Measurements from ENCODE around the gene KCNK7.

KCNK7 gene

DNA sequence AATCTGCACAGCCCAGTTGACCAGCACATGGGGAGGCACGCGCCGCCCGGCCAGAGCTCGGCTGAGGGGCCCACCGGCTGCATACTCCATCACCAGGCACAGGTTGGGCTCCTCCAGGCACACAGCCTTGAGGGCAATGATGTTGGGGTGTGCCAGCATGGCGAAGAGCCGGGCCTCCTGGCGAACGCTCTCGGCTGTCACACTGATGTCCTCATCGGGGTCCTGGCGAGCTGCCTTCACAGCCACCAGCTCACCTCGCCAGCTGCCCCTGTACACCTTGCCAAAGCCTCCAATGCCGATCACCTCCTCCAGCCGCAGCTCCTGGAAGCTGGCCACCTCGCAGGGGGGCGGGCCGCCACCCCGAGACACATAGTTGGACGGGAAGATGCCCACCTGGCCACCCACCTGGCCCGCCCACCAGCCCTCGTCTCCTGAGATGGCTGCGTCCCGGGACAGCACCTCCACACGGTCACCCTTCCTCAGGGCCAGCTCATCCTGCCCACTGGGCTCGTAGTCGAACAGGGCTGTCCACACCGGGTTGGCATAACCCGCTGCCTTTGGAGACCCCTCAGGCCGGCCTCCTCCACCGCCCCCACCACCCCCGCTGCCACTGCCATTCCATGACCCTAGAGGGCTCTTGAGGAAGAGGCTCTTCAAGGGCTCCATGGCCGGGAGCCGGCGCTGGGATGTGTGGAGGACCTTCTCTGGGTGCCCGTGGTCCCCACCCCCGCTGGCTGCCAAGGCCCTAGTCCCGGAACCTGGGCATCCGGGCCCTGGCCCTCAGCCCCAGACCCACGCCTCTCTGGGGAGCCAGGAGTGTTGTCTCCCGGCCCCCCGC is 17.7 kb upstream of the KCNK7 start:
- TF ChIP-seq JUND (IDR thresholded peaks at IDR 0.05; ENCODE audit: low read depth), result no peak
- in situ Hi-C loops (cut with HindIII; ENCODE audit: low pct_unique_long_range_greater_than_20kb, low sequenced_read_pairs), result no loop called here
- peak in 1 of 2 experiments; percentile 58 for DNase-seq (ENCODE audit: low read depth in 1 of 2, low spot score in 1 of 2)

DNA sequence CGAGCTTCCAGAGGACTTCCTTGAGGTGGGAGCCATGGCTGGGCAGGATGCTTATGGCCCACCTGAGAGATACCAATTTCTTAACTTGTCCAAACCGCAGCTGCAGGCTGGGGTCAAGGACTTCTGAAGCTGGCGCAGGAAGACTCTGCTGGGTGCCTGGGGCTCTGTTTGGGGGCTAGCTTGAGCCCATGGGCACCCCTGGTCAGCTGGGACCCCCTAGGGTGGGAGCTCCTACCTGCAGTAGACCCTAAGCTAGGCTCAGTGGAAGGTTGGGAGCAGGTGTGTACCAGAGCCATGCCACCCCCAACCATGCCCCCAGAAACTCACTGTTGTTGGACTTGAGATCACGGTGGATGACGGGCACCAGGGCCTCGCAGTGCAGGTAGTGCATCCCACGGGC is 17.1 kb upstream of the KCNK7 start:
- no peak for DNase-seq (ENCODE audit: low read depth in 1 of 2, low spot score in 1 of 2)
- in situ Hi-C loops (cut with HindIII; ENCODE audit: low pct_unique_long_range_greater_than_20kb, low sequenced_read_pairs), result no loop called here
- TF ChIP-seq JUND (IDR thresholded peaks at IDR 0.05; ENCODE audit: low read depth), result no peak

DNA sequence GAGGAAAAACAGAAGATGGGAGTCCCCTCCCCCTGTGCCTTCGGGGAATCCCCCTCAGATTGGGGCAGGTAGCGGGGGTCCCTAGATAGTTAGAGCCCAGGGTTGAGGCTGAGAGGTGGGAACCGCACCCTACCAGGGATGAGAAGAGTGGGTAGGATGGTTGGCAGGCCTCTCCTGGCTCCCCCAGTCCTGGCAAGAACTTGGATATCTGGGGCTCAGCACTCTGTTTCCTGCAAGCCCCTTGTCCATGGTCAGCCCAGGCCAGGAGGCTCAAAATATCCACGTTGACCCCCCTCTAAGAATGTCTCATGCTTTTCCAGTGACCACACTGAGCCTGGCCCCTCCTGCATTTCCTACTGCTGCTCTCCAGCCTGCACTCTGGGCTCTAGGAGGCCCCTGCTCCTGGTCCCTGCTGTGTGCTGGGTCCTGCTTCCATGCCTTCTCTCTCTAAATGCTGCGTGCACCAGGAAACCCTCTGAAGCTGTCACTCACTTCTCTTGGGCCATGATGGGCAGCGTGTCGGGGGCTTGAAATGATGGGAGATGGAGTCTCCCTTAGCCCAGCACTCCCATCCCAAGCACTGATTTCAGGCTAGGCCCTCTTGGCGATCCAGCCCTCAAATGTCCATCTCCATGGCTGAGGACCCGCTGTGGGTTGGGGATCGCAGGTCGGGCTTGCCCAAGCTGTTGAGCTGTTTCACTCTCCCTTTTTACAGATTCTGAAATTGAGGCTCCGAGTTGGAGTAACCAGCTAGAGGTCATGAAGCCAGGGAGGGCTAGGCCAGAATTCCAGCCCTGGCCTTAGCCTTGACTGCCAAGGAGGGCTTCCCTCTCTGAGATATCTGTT is 16.4 kb upstream of the KCNK7 start:
- in situ Hi-C loops (cut with HindIII; ENCODE audit: low pct_unique_long_range_greater_than_20kb, low sequenced_read_pairs), result no loop called here
- DNase-seq (ENCODE audit: low read depth in 1 of 2, low spot score in 1 of 2), result no peak
- TF ChIP-seq JUND (IDR thresholded peaks at IDR 0.05; ENCODE audit: low read depth), result no peak

- in situ Hi-C loops (cut with HindIII; ENCODE audit: low pct_unique_long_range_greater_than_20kb, low sequenced_read_pairs), result no loop called here
Observed at GRCh38 chr11:65611028-65611757, 15.6 kb upstream of the KCNK7 start.

DNA sequence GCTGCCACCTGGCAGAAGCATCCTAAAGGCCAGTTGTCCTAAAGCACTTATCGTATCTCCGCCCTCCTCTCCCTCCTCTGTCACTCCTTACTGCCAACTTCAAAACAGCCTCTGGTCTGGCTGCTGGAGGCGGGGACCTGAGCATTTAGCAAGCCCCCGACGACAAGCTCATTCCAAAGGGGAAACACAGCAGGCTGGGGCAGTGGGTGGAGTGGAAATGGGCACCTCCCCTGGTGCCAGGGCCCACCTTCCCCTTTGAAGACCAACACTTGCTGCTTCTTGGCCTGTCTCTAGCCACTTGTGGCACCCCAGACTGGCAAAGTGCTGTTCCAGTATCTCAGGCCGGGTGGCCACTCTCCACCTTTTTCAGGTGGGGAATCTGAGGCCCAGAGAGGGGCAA is 14.8 kb upstream of the KCNK7 start:
- TF ChIP-seq JUND (IDR thresholded peaks at IDR 0.05; ENCODE audit: low read depth), result no peak
- DNase-seq (ENCODE audit: low read depth in 1 of 2, low spot score in 1 of 2), result no peak
- in situ Hi-C loops (cut with HindIII; ENCODE audit: low pct_unique_long_range_greater_than_20kb, low sequenced_read_pairs), result no loop called here

More at GRCh38 chr11:65611028-65611757, 15.6 kb upstream of the KCNK7 start:
- DNase-seq (ENCODE audit: low read depth in 1 of 2, low spot score in 1 of 2), result no peak
- no peak for TF ChIP-seq JUND (IDR thresholded peaks at IDR 0.05; ENCODE audit: low read depth)

GRCh38 chr11:65609665-65610064 is 14.1 kb upstream of the KCNK7 start:
- no peak for TF ChIP-seq JUND (IDR thresholded peaks at IDR 0.05; ENCODE audit: low read depth)
- in situ Hi-C loops (cut with HindIII; ENCODE audit: low pct_unique_long_range_greater_than_20kb, low sequenced_read_pairs), result no loop called here

GRCh38 chr11:65609229-65609628 is 13.6 kb upstream of the KCNK7 start:
- no peak for DNase-seq (ENCODE audit: low read depth in 1 of 2, low spot score in 1 of 2)
- TF ChIP-seq JUND (IDR thresholded peaks at IDR 0.05; ENCODE audit: low read depth), result no peak
- in situ Hi-C loops (cut with HindIII; ENCODE audit: low pct_unique_long_range_greater_than_20kb, low sequenced_read_pairs), result no loop called here

More at GRCh38 chr11:65609665-65610064, 14.1 kb upstream of the KCNK7 start:
- no peak for DNase-seq (ENCODE audit: low read depth in 1 of 2, low spot score in 1 of 2)

GRCh38 chr11:65607614-65608426 is 12.2 kb upstream of the KCNK7 start:
- DNase-seq (ENCODE audit: low read depth in 1 of 2, low spot score in 1 of 2), result no peak
- TF ChIP-seq JUND (IDR thresholded peaks at IDR 0.05; ENCODE audit: low read depth), result no peak
- in situ Hi-C loops (cut with HindIII; ENCODE audit: low pct_unique_long_range_greater_than_20kb, low sequenced_read_pairs), result no loop called here

DNA sequence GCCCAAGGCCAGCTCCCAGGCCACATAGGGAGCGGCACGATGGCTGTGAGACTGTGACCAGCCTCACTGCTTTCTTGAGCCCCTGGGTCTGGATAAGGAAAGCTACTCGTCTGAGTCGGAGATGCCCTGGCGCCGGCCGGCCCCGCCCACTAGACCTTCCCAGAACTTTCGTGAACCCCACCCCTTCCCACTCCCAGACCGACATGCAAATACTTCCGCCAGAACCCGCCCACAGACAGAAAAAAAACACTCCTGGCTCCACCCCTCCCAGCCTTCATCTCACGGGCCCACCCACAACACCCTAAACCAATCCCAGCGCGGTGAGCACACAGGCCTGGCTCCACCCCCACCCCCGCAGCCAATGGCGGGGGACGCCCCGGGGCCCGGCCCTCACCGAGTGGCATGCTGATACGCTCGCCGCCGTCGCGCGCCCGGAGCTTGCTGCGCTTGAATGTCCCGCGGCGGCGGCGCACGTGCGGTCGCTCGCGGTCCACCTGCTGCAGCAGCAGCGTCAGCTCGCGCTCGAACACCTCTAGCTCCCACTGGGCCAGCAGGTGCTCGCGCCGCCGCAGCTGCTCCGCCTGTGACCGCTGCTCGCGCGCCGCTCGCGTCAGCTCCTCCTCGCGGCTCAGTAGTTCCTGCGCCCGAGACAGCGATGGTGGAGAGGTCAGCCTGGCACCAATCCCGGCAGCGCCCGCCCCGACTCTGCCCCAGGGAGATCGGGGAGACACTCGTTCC is 11.4 kb upstream of the KCNK7 start:
- in situ Hi-C loops (cut with HindIII; ENCODE audit: low pct_unique_long_range_greater_than_20kb, low sequenced_read_pairs), result no loop called here
- peak; percentile 91 to 93 for DNase-seq (ENCODE audit: low read depth in 1 of 2, low spot score in 1 of 2)
- no peak for TF ChIP-seq JUND (IDR thresholded peaks at IDR 0.05; ENCODE audit: low read depth)

DNA sequence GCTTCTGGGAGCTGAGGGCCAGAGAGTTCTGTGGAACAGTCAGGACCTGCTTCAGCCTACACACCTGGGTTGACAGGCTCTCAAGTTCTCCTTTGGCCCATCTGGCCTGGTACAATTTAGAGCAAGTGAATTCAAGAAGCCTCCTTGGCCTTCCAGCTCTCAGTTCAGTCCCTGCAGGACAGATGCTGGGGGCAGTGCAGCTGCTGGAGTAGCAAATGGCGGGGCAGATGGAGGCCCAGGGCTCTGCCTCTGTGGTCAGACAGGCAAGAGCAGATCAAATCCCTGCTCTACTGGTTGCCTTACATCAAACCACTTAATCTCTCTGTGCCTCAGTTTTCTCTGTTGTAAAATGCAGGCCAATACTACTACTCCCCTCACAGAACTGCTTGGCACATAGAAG is 8.7 kb upstream of the KCNK7 start:
- in situ Hi-C loops (cut with HindIII; ENCODE audit: low pct_unique_long_range_greater_than_20kb, low sequenced_read_pairs), result no loop called here
- DNase-seq (ENCODE audit: low read depth in 1 of 2, low spot score in 1 of 2), result no peak
- TF ChIP-seq JUND (IDR thresholded peaks at IDR 0.05; ENCODE audit: low read depth), result no peak

DNA sequence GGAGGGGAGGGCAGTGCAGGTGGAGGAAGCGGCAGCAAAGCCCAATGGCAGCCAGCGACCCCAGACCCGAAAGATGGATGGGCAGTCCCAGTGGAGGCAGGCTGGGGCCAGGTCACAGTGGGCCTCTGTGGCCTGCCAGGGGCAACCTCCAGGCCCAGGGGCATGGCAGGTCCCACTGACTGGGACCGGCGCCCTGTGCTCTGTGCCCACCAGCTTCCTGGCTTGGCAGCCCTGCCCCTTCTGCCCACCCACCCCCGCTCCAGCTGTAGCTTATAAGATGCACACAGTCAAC is 4.3 kb upstream of the KCNK7 start:
- DNase-seq (ENCODE audit: low read depth in 1 of 2, low spot score in 1 of 2), result no peak
- TF ChIP-seq JUND (IDR thresholded peaks at IDR 0.05; ENCODE audit: low read depth), result no peak
- in situ Hi-C loops (cut with HindIII; ENCODE audit: low pct_unique_long_range_greater_than_20kb, low sequenced_read_pairs), result no loop called here
